IPS DF 4.7 (cell line): Measurements from ENCODE around the gene SIRPB2.

ENCODE experiments used
- DNase-seq: peaks from one replicate; pipeline ENCODE4 v3.0.0-alpha.2; 2013; ENCODE audit warnings: low spot score; ENCODE audit errors: extremely low read depth

Gene SIRPB2

GRCh38 chr20:1471242-1471641 lies 20.0 kb downstream of the SIRPB2 start:
- DNase-seq = no peak

GRCh38 chr20:1469925-1470571 lies 21.2 kb downstream of the SIRPB2 start:
- DNase-seq = no peak

- DNase-seq = no peak
These were observed 21.8 kb downstream of the SIRPB2 start for GRCh38 chr20:1469306-1469905.

GRCh38 chr20:1468117-1468624 lies 23.0 kb downstream of the SIRPB2 start:
- no peak for DNase-seq

- no peak for DNase-seq
These were observed 23.7 kb downstream of the SIRPB2 start for GRCh38 chr20:1467355-1468116.

- no peak for DNase-seq
These were observed 24.2 kb downstream of the SIRPB2 start for GRCh38 chr20:1467082-1467354.

- peak; percentile 60 for DNase-seq
These were observed 24.8 kb downstream of the SIRPB2 start, which contains the start of gene NSFL1C for GRCh38 chr20:1466211-1467081. Gene NSFL1C, minus strand, starts transcription at chr20:1466849. Its CDS starts 25 bp downstream, at chr20:1466824.

- DNase-seq = no peak
These were observed 25.6 kb downstream of the SIRPB2 start for GRCh38 chr20:1465470-1466210.

GRCh38 chr20:1463971-1464570 lies 27.1 kb downstream of the SIRPB2 start:
- DNase-seq = no peak

GRCh38 chr20:1462834-1463233 lies 28.4 kb downstream of the SIRPB2 start:
- DNase-seq = no peak

GRCh38 chr20:1462001-1462400 lies 29.2 kb downstream of the SIRPB2 start:
- DNase-seq = no peak

- DNase-seq = no peak
These were observed 30.9 kb downstream of the SIRPB2 start for GRCh38 chr20:1460275-1460674.

GRCh38 chr20:1457992-1458391 lies 33.2 kb downstream of the SIRPB2 start:
- DNase-seq = no peak

- no peak for DNase-seq
These were observed 34.9 kb downstream of the SIRPB2 start for GRCh38 chr20:1456300-1456699.

GRCh38 chr20:1450926-1451491 lies 40.2 kb downstream of the SIRPB2 start:
- no peak for DNase-seq

GRCh38 chr20:1449370-1449769 lies 41.9 kb downstream of the SIRPB2 start:
- DNase-seq = no peak

GRCh38 chr20:1448081-1448620 lies 43.1 kb downstream of the SIRPB2 start:
- no peak for DNase-seq

- no peak for DNase-seq
These were observed 44.7 kb downstream of the SIRPB2 start for GRCh38 chr20:1446536-1446935.

GRCh38 chr20:1443085-1443484 lies 48.1 kb downstream of the SIRPB2 start:
- DNase-seq = no peak

GRCh38 chr20:1442304-1442703 lies 48.9 kb downstream of the SIRPB2 start:
- no peak for DNase-seq
